TTC549 (cell line): ENCODE data around the gene TECR.
"Not testable (repeated sequence)": the region's sequence is repeated elsewhere in the genome, so short reads cannot be mapped to it uniquely, and the experiment has no call there.

Source experiments
- FAIRE-seq: peaks from 2 replicates; lab custom pipeline; 2012; peaks lifted over from hg19 to GRCh38; lab: Jason Lieb, UNC

The TECR gene

DNA sequence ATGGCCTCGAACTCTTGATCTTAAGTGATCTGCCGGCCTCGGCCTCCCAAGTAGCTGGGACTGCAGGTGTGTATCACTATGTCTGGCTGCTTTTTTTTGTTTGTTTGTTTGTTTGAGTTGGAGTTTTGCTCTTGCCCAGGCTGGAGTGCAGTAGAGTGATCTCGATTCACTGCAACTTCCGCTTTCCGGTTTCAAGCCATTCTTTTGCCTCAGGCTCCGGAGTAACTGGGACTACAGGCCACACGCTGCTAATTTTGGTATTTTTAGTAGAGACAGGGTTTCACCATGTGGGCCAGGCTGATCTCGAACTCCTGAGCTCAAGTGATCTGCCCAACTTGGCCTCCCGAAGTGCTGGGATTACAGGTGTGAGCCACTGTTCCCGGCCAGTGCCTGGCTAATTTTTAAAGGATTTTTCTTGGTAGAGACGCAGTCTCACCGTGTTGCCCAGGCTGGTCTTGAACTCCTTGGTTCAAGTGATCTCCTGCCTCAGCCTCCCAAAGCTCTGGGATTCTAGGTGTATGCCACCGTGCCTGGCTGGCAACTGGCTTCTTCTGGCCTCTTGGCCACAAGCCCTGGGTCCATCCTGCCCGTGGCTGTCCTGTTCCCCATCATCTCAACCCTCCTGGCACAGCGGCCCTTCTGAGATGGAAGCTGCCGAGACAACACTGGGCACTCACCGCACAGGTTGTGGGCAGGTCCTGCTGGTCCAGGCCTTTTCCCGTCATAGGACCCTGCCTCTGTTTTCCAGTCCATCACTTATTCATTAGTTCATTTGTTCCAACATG lies 11.5 kb downstream of the TECR start:
- no peak for FAIRE-seq

DNA sequence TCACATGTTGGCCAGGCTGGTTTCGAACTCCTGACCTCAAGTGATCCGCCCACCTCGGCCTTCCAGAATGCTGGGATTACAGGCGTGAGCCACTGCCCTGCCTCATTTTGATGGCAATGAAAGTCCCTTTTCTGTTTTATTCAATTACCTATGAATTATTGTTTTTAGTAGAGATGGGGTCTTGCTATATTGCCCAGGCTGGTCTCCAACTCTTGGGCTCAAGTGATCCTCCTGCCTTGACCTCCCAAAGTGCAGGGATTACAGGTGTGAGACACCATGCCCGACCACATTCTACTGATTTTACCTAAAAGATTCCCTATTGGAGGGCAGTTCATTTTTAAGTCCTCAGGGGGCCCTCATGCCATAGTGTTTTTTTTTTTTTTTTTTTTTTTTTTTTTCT lies 12.6 kb downstream of the TECR start:
- not testable (repeated sequence) for FAIRE-seq

DNA sequence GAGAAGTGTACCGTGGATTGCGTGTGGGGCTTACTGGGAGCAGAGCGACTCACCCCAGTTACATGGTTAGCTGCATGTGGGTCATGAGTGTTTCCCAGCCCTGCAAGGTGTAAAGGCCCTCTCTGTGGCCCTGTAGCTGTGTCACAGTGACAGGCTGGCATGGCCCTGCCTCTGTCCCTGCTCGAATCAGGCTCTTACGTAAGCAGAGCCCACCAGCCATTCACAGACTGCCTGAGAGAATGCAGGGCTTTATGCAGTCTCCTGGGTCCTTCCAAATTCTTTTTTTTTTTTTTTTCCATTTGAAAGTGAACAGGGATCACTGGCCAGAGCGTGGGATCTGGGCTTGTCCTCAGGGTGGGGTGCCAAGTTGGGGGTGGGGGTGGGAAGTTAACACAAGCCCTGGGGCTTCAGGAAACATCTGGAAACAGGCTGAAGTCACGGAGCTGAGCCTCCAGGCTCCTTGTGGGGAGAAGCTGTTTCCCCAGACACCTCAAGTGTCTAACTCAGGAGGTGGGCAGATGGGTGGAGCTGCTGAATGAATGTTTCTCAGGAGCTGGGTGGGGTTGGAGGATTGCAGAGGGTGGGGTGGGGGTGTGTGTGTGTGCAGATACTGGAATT lies 13.4 kb downstream of the TECR start:
- no peak for FAIRE-seq

GRCh38 chr19:14544047-14544446 lies 14.7 kb downstream of the TECR start:
- no peak for FAIRE-seq

DNA sequence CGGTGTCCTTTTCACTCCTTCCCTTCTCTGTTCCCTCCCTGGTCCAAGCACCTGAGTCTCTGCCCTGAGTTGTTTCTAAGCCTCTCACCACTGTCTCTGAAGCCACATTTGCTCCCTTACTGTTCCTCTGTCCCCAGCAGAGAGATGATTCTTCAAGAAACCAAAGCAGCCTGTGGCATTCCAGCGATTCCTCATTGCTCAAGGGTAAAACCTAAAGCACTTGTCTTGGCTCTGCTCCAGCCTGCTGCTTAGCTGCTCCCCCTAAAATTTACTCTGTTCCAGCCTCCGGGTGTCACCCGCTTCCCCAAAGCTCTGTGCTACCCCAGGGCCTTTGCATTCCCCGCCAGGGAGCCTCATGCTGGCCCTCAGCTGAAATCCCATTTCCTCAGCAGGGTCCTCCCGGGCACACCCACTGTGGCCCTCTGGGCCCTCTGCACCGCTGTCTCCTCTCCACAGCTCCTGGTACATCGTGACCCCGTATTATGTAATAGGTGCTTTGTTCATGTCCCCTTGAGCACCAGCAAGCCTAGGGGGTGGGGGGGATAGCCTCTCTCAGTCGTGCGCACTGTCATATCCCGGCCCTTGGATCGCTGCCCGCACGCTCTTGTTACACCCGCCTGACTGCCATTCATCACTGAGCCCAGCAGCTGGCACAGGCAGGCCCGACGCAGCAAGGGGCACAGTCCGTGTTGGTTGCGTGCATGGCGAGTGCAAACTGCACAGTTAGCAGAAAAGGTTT lies 15.8 kb downstream of the TECR start:
- no peak for FAIRE-seq

GRCh38 chr19:14545716-14546082 lies 16.3 kb downstream of the TECR start:
- FAIRE-seq = no peak

DNA sequence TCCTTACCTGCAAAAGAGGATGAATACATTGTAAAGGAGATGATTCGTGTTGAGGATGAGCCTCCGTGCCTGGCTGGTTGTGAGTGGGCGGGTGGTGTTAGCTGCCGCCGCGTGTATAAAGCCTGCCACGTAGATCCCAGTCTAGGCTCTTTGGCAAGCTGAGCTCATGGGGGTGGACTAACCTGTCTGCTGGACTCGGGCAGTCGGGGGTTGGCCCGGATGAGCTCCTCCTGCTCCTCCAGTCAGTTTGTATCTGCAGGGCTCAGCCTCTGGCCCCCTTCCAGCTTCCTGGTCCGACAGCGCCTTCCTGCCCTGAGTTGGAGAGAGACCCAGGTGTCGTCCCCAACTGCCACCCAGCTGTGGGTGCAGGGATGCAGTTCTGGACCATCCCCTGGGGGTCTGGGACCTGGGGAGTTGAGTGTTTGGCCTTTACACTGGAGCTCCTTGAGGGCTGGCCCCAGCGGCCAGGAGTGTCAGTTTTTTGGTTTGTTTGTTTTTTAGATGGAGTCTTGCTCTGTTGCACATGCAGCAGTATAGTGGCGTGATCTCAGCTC lies 20.9 kb downstream of the TECR start:
- FAIRE-seq = no peak

- not testable (repeated sequence) for FAIRE-seq
Measured at GRCh38 chr19:14551134-14552005, 22.0 kb downstream of the TECR start.

DNA sequence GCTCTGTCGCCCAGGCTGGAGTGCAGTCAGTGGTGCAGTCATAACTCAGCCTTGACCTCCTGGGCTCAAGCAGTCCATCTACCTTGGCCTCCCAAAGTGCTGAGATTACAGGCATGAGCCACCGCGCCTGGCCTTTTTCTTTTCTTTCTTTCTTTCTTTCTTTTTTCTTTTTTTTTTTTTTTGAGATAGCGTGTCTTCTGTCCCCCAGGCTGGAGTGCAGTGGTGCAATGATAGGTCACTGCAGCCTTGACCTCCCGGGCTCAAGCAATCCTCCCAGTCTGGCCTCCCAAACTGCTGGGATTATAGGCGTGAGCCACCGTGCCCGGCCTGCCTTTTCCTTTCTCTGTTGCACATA lies 22.6 kb downstream of the TECR start:
- FAIRE-seq = not testable (repeated sequence)

GRCh38 chr19:14553042-14553938 lies 23.9 kb downstream of the TECR start:
- no peak for FAIRE-seq

DNA sequence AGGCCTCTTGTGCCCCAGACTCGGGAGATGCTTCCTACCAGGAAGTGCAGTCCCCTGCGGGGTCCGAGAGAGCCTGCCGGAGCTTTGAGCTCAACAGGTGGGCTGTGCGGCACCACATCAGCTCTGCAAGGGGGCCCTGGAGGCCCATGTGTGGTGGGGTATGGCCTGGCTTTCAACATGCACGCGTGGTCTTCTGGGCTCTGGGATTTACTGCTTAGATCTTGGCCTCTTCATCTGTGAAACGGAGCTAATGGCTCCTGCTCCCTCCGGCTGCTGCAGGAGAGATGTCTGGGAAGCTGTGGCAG lies 24.5 kb downstream of the TECR start:
- FAIRE-seq = no peak

- no peak for FAIRE-seq
Measured at GRCh38 chr19:14554382-14554812, 25.0 kb downstream of the TECR start.

DNA sequence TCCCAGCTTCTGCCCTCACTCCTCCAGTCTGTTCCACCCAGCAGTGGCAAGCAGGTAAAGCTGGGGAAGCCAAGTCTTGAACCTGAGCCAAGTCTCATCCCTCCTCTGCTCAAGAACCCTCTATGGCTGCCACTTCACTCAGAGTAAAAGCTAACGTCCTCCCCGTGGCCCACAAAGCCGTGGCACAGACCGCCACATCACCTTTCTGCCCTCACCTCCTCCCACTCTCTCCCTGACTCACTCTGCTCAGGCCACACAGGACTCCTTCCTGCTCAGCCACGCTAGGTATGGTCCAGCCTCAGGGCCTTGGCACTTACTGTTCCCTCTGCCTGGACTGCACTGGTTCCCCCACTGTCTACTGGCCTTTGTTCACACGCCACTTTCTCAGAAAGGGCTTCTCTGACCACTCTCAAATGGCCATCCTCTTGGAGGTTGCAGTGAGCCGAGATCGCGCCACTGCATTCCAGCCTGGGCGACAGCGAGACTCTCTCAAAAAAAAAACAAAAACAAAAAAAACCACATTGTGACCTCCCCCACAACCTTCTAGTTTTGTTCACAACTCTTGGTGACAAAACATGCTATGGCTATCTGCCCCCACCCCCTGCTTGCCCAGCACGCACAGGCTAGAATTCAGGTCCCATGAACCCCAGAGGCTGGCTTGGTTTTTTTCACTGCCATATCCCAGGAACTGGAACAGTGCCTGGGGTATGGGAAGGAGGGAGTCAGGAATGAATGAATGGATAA lies 26.7 kb downstream of the TECR start:
- no peak for FAIRE-seq

DNA sequence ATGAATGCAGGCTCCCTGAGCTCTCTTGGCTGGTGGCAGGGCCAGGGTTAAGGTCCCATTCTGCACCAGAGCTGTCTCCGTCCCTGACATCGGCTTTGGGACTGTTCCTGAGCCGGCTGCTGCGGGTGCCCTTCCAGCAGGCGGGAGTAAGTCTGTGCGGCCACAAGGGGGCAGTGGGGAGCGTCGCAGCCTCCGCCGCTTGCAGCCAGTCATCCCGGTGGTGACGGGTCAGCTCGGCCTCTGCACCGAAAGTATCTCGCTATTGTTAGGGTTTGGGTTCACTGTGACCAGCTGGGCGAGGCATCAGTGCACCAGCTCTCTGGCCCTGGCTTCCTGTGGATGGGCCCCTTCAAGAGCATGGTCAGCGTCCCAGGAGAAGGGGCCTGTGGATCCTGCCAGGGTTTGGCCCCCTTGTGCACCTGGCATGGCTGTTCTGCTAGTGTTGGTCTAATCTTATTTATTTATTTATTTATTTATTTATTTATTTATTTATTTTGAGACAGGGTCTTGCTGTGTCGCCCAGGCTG lies 27.3 kb downstream of the TECR start:
- no peak for FAIRE-seq

DNA sequence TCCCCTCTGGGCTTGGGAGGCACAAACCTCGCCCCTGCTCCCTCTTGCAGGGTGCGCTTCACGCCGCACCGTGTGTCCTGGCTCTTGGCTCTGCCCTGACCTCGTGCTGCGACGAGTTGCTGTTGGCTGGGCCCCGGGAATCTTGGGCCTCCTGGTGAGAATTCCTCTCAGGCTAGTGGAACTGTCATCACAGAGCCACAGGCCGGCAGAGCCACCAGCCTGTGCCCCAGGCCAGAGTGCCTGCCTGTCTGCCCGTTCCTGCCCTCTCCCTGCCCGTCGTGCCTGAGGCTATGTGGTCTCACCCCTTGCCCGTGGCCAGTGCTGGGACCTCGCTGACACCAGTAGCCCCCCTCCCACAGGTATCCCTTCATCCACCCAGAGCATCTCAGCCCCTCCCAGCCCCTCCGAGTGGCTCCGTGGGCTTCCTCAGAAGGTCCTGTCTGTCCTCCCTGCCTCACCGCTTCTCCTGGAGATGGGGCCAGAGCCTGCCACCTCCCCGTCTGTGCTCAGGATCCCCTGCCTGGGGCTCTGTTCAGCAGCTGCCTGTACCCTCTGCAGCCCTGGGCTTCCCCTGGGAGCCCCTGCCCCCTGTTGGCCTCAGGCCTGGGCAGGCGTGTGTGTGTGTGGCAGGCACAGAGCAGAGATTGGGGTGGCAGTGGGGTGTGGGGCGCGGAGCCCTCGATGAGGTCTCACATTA lies 29.1 kb downstream of the TECR start:
- FAIRE-seq = no peak

- FAIRE-seq = no peak
Measured at GRCh38 chr19:14559916-14560775, 30.8 kb downstream of the TECR start.

- FAIRE-seq = no peak
Measured at GRCh38 chr19:14560776-14561108, 31.3 kb downstream of the TECR start.

DNA sequence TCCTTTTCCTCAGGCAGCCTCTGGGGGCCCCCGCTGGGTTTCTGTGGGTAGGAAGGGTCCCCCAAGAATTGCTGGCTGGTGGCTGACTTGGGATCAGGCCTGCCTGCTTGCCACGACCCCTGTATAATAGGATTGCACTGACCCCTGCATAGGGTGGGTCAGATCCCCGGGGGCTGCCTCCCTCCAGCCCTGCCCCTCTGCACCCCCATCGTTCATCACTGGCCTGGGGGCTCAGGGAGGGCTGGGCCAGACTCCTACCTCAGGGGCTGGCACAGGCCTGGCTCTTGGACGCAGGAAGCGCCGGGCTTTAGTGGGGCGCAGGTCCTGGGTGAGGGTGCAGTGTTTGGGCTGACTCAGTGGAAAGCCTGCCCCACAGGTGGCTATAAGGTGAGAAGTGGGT lies 31.9 kb downstream of the TECR start:
- no peak for FAIRE-seq

- FAIRE-seq = no peak
Measured at GRCh38 chr19:14561847-14562351, 32.5 kb downstream of the TECR start.
